Measurements from ENCODE around the gene HYAL2. TPM values are rescaled to one million over a fixed set of nuclear protein-coding genes. Genes with fewer than 3 reads are reported as not detected.

HYAL2 gene
- polyA plus RNA-seq, 1 donor = 37.2 TPM

DNA sequence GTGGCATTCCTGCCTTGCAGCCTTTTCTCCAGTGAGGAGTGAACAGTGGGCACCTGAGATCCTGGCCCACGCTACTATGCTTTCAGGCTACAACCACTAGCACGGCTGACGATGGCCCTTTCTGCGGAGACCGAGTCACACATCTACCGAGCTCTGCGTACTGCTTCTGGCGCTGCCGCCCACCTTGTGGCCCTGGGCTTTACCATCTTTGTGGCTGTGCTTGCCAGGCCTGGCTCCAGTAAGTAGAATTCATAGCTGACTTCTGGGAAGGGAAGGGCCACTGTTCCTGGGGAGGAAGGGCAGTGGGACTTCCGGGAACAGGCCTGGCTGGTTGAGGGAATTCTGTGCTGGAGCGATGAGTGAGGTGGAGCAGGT lies 28.8 kb upstream of the HYAL2 start:
- Histone ChIP-seq H3K27ac (ENCODE audit: low read length) (no peak overlapping the region), H3K36me3 (ENCODE audit: control insufficient read depth, insufficient read depth, low read length) (peaks cover 61% of the 10 kb centered on the region), H3K4me1 (ENCODE audit: control insufficient read depth, insufficient read depth, low read length) (peaks cover 33% of the 10 kb centered on the region), H3K4me3 (ENCODE audit: low read length) (peak overlapping the region; percentile 82), H3K9me3 (ENCODE audit: control insufficient read depth, low read depth, low read length) (no peaks in the 10 kb centered on the region), H3K27me3 (ENCODE audit: control insufficient read depth, insufficient read depth, low read length) (no peaks in the 10 kb centered on the region)
- WGBS (ENCODE audit: insufficient coverage, low lambda C conversion rate) = no CpG with 5 or more reads among the region's 11 CpGs
- no peak for DNase-seq

- Histone ChIP-seq H3K27me3 (ENCODE audit: control insufficient read depth, insufficient read depth, low read length) (no peaks in the 10 kb centered on the region), H3K36me3 (ENCODE audit: control insufficient read depth, insufficient read depth, low read length) (peaks cover 55% of the 10 kb centered on the region), H3K4me1 (ENCODE audit: control insufficient read depth, insufficient read depth, low read length) (peaks cover 30% of the 10 kb centered on the region), H3K9me3 (ENCODE audit: control insufficient read depth, low read depth, low read length) (no peaks in the 10 kb centered on the region), H3K27ac (ENCODE audit: low read length) (peak within 1 kb of the TSS; percentile 84), H3K4me3 (ENCODE audit: low read length) (peak within 1 kb of the TSS; percentile 82)
- peak; percentile 95 to 98 for DNase-seq
- WGBS (ENCODE audit: insufficient coverage, low lambda C conversion rate) = no CpG with 5 or more reads among the region's 64 CpGs
These were observed 28.2 kb upstream of the HYAL2 start, which contains the start of the genes CYB561D2 and NPRL2 for GRCh38 chr3:50350527-50351322. Gene CYB561D2 (plus strand): TSS chr3:50350862. CDS start chr3:50351434, 572 bp downstream. Gene NPRL2 (minus strand): TSS chr3:50350775. CDS start chr3:50350652, 123 bp downstream.

DNA sequence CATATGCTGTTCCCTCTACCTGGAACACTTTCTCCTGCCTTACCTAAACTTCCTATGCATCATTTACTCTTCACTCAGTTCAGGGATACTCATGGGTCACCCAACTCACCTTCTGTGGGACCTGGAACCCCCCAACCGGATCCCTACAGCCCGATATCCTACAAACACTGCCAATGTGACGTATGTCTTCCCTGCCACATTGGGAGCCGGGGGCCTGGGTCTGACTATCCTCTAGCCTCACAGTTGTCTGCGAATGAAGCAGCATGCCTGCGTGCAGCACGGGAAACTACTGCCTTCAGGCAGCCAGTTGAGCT lies 27.6 kb upstream of the HYAL2 start:
- no peaks in the 10 kb centered on the region for H3K27me3 ChIP-seq (ENCODE audit: control insufficient read depth, insufficient read depth, low read length)
- DNase-seq = no peak
- peaks cover 31% of the 10 kb centered on the region for H3K4me1 ChIP-seq (ENCODE audit: control insufficient read depth, insufficient read depth, low read length)
- no CpG with 5 or more reads among the region's 7 CpGs for WGBS (ENCODE audit: insufficient coverage, low lambda C conversion rate)
- peak overlapping the region; percentile 82 for H3K4me3 ChIP-seq (ENCODE audit: low read length)
- H3K9me3 ChIP-seq (ENCODE audit: control insufficient read depth, low read depth, low read length) = no peaks in the 10 kb centered on the region
- peak overlapping the region; percentile 34 for H3K27ac ChIP-seq (ENCODE audit: low read length)
- peaks cover 50% of the 10 kb centered on the region for H3K36me3 ChIP-seq (ENCODE audit: control insufficient read depth, insufficient read depth, low read length)

DNA sequence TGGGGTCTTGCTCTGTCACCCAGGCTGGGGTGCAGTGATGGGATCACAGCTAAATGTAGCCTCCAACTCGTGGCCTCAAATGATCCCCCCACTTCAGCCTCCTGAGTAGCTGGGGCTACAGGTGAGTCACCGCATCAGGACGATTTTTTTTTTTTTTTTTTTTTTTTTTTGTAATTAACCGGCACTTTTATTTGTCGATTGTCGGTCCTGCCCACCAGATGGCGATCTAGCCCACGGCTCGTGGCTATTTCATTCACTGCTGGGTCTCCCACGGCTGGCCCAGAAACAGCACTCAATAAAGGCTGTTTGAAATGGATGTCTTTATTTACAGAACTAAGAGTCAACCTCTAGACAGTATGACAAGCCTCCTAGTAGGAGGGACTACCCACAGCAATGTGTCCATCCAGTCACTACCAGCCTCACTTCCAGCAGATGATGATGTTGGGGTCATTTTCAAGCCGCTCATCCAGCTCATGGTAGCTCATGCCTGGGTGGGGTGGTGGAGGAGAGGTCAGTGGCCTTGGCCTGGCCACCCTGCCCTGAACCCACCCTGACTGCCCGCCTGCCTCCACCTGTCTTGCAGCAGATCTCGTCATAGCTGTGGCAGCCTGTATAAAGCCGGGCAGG lies 24.8 kb upstream of the HYAL2 start:
- Histone ChIP-seq H3K36me3 (ENCODE audit: control insufficient read depth, insufficient read depth, low read length) (peaks cover 26% of the 10 kb centered on the region), H3K4me1 (ENCODE audit: control insufficient read depth, insufficient read depth, low read length) (peaks cover 33% of the 10 kb centered on the region), H3K27ac (ENCODE audit: low read length) (no peak overlapping the region), H3K4me3 (ENCODE audit: low read length) (no peak overlapping the region), H3K27me3 (ENCODE audit: control insufficient read depth, insufficient read depth, low read length) (no peaks in the 10 kb centered on the region), H3K9me3 (ENCODE audit: control insufficient read depth, low read depth, low read length) (no peaks in the 10 kb centered on the region)
- no CpG with 5 or more reads among the region's 14 CpGs for WGBS (ENCODE audit: insufficient coverage, low lambda C conversion rate)
- peak; percentile 59 to 64 for DNase-seq

DNA sequence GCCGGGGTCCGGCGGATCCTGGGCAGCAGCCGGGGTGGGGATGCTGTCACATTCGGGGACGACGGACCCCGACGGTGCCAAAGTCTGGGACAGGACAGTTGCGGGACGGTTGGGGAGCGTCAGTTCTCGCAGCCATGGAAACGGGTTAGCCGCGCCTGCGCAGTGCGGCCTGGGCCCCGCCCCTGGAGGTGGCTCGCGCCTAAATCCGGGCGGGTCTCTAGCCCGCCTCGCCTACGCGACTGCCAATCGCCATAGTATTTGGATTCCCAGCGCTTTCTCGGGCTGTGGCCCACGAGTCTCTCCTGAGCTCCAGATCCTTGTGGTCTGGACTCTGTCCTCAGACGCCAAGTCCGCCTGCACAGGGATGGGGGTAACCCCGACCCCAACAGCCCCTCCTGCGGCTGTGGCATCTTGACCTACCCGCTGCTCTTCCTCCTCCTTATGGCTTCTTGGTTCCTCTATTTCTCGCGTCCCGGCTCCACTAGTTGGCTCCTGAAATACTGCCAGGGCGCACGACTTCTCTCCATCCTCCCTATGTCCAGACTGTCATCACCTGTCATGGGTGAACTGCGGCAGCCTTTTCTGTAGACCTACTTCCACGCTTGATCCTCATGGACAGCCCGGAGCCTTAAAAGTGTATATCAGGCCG lies 23.2 kb upstream of the HYAL2 start, which contains the start of gene ZMYND10:
ZMYND10 (minus strand) TSS at position 147 of the 649 bp plus-strand sequence. CDS start 153 bp downstream, outside the sequence.
- H3K4me3 ChIP-seq (ENCODE audit: low read length) = peak within 1 kb of the TSS; percentile 27
- no peak within 1 kb of the TSS for H3K27ac ChIP-seq (ENCODE audit: low read length)
- peak in 1 of 2 donors; percentile 42 for DNase-seq
- H3K36me3 ChIP-seq (ENCODE audit: control insufficient read depth, insufficient read depth, low read length) = peaks cover 20% of the 10 kb centered on the region
- no peaks in the 10 kb centered on the region for H3K9me3 ChIP-seq (ENCODE audit: control insufficient read depth, low read depth, low read length)
- H3K27me3 ChIP-seq (ENCODE audit: control insufficient read depth, insufficient read depth, low read length) = peaks cover 10% of the 10 kb centered on the region
- no CpG with 5 or more reads among the region's 45 CpGs for WGBS (ENCODE audit: insufficient coverage, low lambda C conversion rate)
- peaks cover 26% of the 10 kb centered on the region for H3K4me1 ChIP-seq (ENCODE audit: control insufficient read depth, insufficient read depth, low read length)

- Histone ChIP-seq H3K4me3 (ENCODE audit: low read length) (peak overlapping the region; percentile 27), H3K27me3 (ENCODE audit: control insufficient read depth, insufficient read depth, low read length) (peaks cover 16% of the 10 kb centered on the region), H3K36me3 (ENCODE audit: control insufficient read depth, insufficient read depth, low read length) (peaks cover 20% of the 10 kb centered on the region), H3K4me1 (ENCODE audit: control insufficient read depth, insufficient read depth, low read length) (peaks cover 22% of the 10 kb centered on the region), H3K9me3 (ENCODE audit: control insufficient read depth, low read depth, low read length) (peaks cover 3% of the 10 kb centered on the region), H3K27ac (ENCODE audit: low read length) (no peak overlapping the region)
- DNase-seq = no peak
- WGBS (ENCODE audit: insufficient coverage, low lambda C conversion rate) = no CpG with 5 or more reads among the region's 8 CpGs
These were observed 22.5 kb upstream of the HYAL2 start for GRCh38 chr3:50345008-50345407.

GRCh38 chr3:50342813-50343633 lies 20.5 kb upstream of the HYAL2 start:
- H3K4me1 ChIP-seq (ENCODE audit: control insufficient read depth, insufficient read depth, low read length) = peaks cover 13% of the 10 kb centered on the region
- DNase-seq = no peak

DNA sequence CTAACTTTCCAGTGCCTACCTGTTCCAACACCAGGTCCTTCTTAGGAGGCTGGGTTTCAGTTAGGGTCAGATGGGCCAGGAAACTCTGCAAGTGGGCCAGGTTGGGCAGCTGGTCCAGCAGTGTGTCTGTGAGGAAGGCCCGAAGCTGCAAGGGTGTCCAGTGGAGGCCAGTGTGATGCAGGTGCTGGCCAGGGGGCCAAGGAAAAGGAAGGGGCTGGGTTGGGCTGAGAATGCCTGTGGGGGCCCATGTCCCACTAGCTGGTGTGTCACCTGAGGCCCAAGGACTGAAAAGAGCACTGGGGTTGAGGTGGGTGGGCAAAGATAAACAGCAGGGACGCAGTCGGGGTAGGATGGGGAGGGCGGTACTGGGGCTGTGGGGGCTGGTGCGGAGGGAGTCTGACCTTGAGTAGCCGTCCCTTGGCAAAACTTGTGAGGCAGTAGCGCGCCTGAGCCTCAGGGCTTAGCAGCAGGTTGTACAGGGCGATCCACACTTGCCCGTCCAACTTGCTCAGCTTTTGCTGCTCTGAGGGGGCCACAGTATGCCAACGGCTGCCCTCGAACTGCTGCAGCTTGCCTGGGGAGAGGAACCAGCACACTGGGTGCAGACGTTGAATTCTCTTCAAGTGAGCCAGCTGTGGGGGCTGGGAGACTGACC lies 19.6 kb upstream of the HYAL2 start:
- Histone ChIP-seq H3K27ac (ENCODE audit: low read length) (no peak overlapping the region), H3K27me3 (ENCODE audit: control insufficient read depth, insufficient read depth, low read length) (peaks cover 20% of the 10 kb centered on the region), H3K4me1 (ENCODE audit: control insufficient read depth, insufficient read depth, low read length) (peaks cover 19% of the 10 kb centered on the region), H3K4me3 (ENCODE audit: low read length) (no peak overlapping the region), H3K36me3 (ENCODE audit: control insufficient read depth, insufficient read depth, low read length) (no peaks in the 10 kb centered on the region), H3K9me3 (ENCODE audit: control insufficient read depth, low read depth, low read length) (peaks cover 6% of the 10 kb centered on the region)
- no peak for DNase-seq
- WGBS (ENCODE audit: insufficient coverage, low lambda C conversion rate) = no CpG with 5 or more reads among the region's 13 CpGs

More at GRCh38 chr3:50342813-50343633, 20.5 kb upstream of the HYAL2 start:
- Histone ChIP-seq H3K4me3 (ENCODE audit: low read length) (no peak overlapping the region), H3K36me3 (ENCODE audit: control insufficient read depth, insufficient read depth, low read length) (peaks cover 7% of the 10 kb centered on the region), H3K9me3 (ENCODE audit: control insufficient read depth, low read depth, low read length) (peaks cover 3% of the 10 kb centered on the region), H3K27me3 (ENCODE audit: control insufficient read depth, insufficient read depth, low read length) (peaks cover 20% of the 10 kb centered on the region), H3K27ac (ENCODE audit: low read length) (no peak overlapping the region)
- WGBS (ENCODE audit: insufficient coverage, low lambda C conversion rate) = no CpG with 5 or more reads among the region's 13 CpGs

DNA sequence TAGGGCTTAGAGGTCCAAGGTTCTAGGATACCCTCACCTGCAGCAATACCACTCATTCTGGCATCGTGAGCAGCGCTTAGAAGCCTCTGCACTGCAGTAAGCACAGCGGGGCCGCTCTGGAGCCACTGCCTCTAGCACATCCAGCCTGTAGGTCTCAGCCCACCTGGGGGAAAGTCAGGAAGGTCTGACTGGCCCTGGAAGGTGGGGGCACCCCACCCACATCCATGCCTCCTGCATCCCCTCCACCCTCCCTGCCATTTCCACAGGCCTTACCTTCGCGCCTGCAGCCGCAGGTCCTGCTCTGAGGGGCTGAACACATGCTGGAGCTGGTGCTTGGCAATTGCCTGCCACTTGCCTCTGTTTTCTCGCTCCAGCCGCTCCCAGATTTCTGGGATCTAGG lies 19.0 kb upstream of the HYAL2 start:
- DNase-seq = no peak
- Histone ChIP-seq H3K27me3 (ENCODE audit: control insufficient read depth, insufficient read depth, low read length) (peaks cover 20% of the 10 kb centered on the region), H3K9me3 (ENCODE audit: control insufficient read depth, low read depth, low read length) (peaks cover 6% of the 10 kb centered on the region), H3K36me3 (ENCODE audit: control insufficient read depth, insufficient read depth, low read length) (no peaks in the 10 kb centered on the region), H3K27ac (ENCODE audit: low read length) (no peak overlapping the region), H3K4me3 (ENCODE audit: low read length) (peak overlapping the region; percentile 27), H3K4me1 (ENCODE audit: control insufficient read depth, insufficient read depth, low read length) (peaks cover 19% of the 10 kb centered on the region)
- WGBS (ENCODE audit: insufficient coverage, low lambda C conversion rate) = no CpG with 5 or more reads among the region's 9 CpGs

Data from large intestine (tissue), 3 donors.